Measurements from ENCODE around the gene RNASE13. TPM values are rescaled to one million over a fixed set of nuclear protein-coding genes. Genes with fewer than 3 reads are reported as not detected.
A peak's percentile ranks its signal among the peaks of the same experiment; 100 is the strongest.
"Not testable (repeated sequence)": the region's sequence is repeated elsewhere in the genome, so short reads cannot be mapped to it uniquely, and the experiment has no call there.

Gene RNASE13
- polyA plus RNA-seq, 2 of the 4 experiments (the other 2 are of a cell fraction) = not detected

DNA sequence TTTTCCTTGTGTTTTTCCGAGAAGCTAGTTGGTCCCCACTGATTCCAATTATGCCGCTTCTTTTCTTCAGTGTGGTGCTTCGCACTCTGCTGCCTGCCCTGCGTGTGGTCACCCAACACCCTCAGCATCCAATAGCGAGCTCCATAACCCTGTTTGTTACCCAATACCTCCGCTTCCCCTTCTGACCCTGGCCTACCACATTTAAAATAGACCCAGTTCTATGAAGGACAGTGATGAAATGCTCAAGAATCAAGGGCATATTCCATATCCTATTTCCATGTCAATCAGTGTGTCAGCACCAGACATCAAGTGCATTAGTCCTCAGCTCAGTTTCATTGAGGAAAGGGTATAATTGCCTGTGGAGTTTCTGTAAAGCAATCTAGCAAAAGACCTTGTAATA is 19.3 kb downstream of the RNASE13 start:
- ChIA-PET POLR2A (interaction anchor here (0.6 to 2.5 kb wide), 5 partner anchors 54 to 672 kb away, joined by 3 to 18 read pairs (median 3); no protein-coding TSS in a partner anchor), CTCF (interaction anchor here (0.5 to 16.3 kb wide), 45 partner anchors 8 to 462 kb away, joined by 3 to 323 read pairs (median 6); partner anchors contain the start of genes ARHGEF40, NDRG2, RNASE13 and RNASE7)
- Histone ChIP-seq H3K4me1 (no peaks in the 10 kb centered on the region), H3K4me3 (no peak overlapping the region), H3K4me2 (no peak overlapping the region), H3K9me3 (no peaks in the 10 kb centered on the region), H3K27ac (no peak overlapping the region)
- TF ChIP-seq SMC3 (IDR thresholded peaks at IDR 0.05) (no peak), EHF (CRISPR knock-in tag; IDR thresholded peaks at IDR 0.05) (no peak), HOXB5 (CRISPR knock-in tag; IDR thresholded peaks at IDR 0.05) (no peak), PBX3 (IDR thresholded peaks at IDR 0.05) (no peak), FOSL2 (IDR thresholded peaks at IDR 0.05) (no peak), FOSL2 (CRISPR knock-in tag; IDR thresholded peaks at IDR 0.05) (no peak)
- ATAC-seq (no peak), DNase-seq (ENCODE audit: low read depth in 1 of 2, low spot score in 1 of 2) (no peak), FAIRE-seq (no peak)
- WGBS (ENCODE audit: missing lambda C conversion rate) = 48% methylated on average over 6 of the region's 6 CpGs

DNA sequence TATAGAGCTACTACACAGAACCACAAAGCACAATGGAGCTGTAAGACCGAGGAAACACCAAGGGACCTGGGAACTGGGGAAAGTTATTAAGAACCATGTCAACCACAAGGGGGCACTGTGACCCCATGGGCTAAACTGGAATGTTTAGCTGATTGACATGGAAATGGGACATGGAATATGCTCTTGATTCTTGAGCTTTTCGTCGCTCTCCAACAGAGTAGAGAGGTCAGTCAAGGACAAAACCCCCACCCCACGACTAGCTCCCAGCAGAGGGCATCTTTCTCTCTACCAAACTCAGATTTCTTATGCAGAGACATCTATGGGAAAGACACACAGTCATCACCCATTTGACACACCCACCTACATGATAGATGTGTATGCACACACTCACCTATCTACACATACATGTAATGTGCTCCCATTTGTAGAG is 19.8 kb downstream of the RNASE13 start:
- FAIRE-seq (no peak), ATAC-seq (peak; percentile 92 to 95), DNase-seq (ENCODE audit: low read depth in 1 of 2, low spot score in 1 of 2) (peak; percentile 76 to 86)
- TF ChIP-seq CTCF (IDR thresholded peaks at IDR 0.05) (peak; percentile 93), RAD21 (conservative IDR thresholded peaks at IDR 0.05 in 1 of 2, IDR thresholded peaks at IDR 0.05 in 1 of 2) (peak; percentile 90 to 96), ZSCAN20 (CRISPR knock-in tag; IDR thresholded peaks at IDR 0.05) (no peak), EHMT2 (IDR thresholded peaks at IDR 0.05; ENCODE audit: low read depth) (no peak), FOSL2 (IDR thresholded peaks at IDR 0.05) (no peak), FOSL2 (CRISPR knock-in tag; IDR thresholded peaks at IDR 0.05) (no peak), NPAS2 (CRISPR knock-in tag; IDR thresholded peaks at IDR 0.05; ENCODE audit: borderline replicate concordance) (no peak), ZC3H11A (IDR thresholded peaks at IDR 0.05) (no peak), RFX5 (IDR thresholded peaks at IDR 0.05) (no peak), PBX3 (IDR thresholded peaks at IDR 0.05) (no peak), TP53 (CRISPR knock-in tag; IDR thresholded peaks at IDR 0.05) (no peak), HOXB13 (CRISPR knock-in tag; IDR thresholded peaks at IDR 0.05; ENCODE audit: low read depth) (no peak), SMC3 (IDR thresholded peaks at IDR 0.05) (peak; percentile 92), EHF (CRISPR knock-in tag; IDR thresholded peaks at IDR 0.05) (no peak), HOXB5 (CRISPR knock-in tag; IDR thresholded peaks at IDR 0.05) (no peak), CBX2 (IDR thresholded peaks at IDR 0.05; ENCODE audit: borderline replicate concordance, low read depth) (no peak)
- TF ChIP-seq, protein P1, sequence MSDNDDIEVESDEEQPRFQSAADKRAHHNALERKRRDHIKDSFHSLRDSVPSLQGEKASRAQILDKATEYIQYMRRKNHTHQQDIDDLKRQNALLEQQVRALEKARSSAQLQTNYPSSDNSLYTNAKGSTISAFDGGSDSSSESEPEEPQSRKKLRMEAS (IDR thresholded peaks at IDR 0.05) = no peak
- Histone ChIP-seq H3K4me3 (no peak overlapping the region), H3K9me3 (no peaks in the 10 kb centered on the region), H3K4me2 (peak overlapping the region; percentile 45), H3K4me1 (no peaks in the 10 kb centered on the region), H3K27ac (no peak overlapping the region)
- ChIA-PET POLR2A (interaction anchor here (0.6 to 2.5 kb wide), 6 partner anchors 25 to 672 kb away, joined by 3 to 18 read pairs (median 4); no protein-coding TSS in a partner anchor), CTCF (interaction anchor here (0.5 to 16.3 kb wide), 50 partner anchors 9 to 669 kb away, joined by 3 to 323 read pairs (median 6); partner anchors contain the start of genes ARHGEF40, NDRG2, RNASE13 and RNASE7)
- 3% methylated on average over 4 of the region's 4 CpGs for whole genome bisulfite sequencing (ENCODE audit: missing lambda C conversion rate)

DNA sequence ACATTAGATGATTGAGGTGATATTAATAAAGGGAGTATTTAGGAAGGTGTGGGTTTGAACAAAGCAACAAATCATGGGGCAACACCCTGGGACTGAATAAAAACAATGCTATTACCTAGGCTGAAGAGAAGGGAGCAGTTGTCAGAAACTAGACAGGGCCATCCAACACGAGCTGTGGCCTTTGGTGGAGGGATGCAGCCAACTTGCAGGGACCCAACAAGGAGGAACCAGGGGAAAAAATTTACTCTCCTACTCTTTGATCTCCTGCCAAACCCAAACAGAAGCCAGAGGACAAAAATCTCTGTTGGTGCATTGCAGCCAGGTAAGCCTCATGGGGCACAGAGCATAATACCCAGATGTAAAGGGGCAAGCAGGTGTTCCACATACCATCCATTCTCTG is 23.5 kb downstream of the RNASE13 start:
- CTCF ChIA-PET = interaction anchor here (0.7 to 16.3 kb wide), 9 partner anchors 10 to 94 kb away, joined by 3 to 323 read pairs (median 185); partner anchors contain the start of genes RNASE13, RNASE7, SLC39A2 and TMEM253
- FAIRE-seq (no peak), DNase-seq (ENCODE audit: low read depth in 1 of 2, low spot score in 1 of 2) (no peak), ATAC-seq (no peak)
- no peaks in the 10 kb centered on the region for H3K9me3 ChIP-seq
- H3K4me3 ChIP-seq = no peak overlapping the region
- no peaks in the 10 kb centered on the region for H3K4me1 ChIP-seq
- WGBS (ENCODE audit: missing lambda C conversion rate) = 10% methylated on average over 1 of the region's 1 CpG
- POLR2A ChIA-PET = no interaction called here
- H3K4me2 ChIP-seq = no peak overlapping the region
- no peak overlapping the region for H3K27ac ChIP-seq
- no peak for TF ChIP-seq KDM5A (IDR thresholded peaks at IDR 0.05)

DNA sequence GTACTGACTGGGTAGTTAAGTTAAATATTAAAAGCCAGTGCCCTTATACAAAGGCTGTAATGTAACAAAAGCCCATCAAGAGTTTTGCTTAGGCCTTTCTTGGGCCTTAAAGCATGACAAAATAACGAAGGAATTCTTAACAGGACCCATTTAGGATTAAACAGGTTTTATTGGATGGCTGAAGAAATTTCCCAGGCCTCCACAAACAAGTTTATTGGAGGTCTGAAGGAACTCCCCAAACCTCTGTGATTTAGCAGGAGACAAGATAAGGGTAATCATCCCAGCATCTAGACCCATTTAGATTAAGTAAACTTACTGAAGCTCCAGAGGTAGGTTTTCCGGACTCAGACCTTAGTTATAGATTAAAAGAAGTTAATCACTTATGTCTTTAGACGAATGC is 24.9 kb downstream of the RNASE13 start:
- H3K4me1 ChIP-seq; DNase-seq (ENCODE audit: low read depth in 1 of 2, low spot score in 1 of 2); FAIRE-seq; POLR2A ChIA-PET; H3K4me3 ChIP-seq; ATAC-seq; H3K27ac ChIP-seq; H3K9me3 ChIP-seq; H3K4me2 ChIP-seq: not testable (repeated sequence)
- WGBS (ENCODE audit: missing lambda C conversion rate) = 60% methylated on average over 3 of the region's 3 CpGs
- CTCF ChIA-PET = interaction anchor here (1.4 to 16.3 kb wide), 7 partner anchors 8 to 96 kb away, joined by 3 to 323 read pairs (median 210); partner anchors contain the start of genes RNASE13, RNASE7, RNASE8 and SLC39A2

All from A549 (cell line).